ENCODE measurements around the gene DEDD2. TPM values are rescaled to one million over a fixed set of nuclear protein-coding genes. Genes with fewer than 3 reads are reported as not detected.

DEDD2 gene
- total and polyA plus RNA-seq, 11 donors: 11.1 to 24.1 (median 17.2) TPM

- Histone ChIP-seq H3K36me3 (no peaks in the 10 kb centered on the region), H3K27me3 (peaks cover 0 to 23% (median 15%) of the 10 kb centered on the region in 9 donors), H3K9me3 (no peaks in the 10 kb centered on the region), H3K4me3 (no peak overlapping the region), H3K4me1 (peaks cover 0 to 5% (median 3%) of the 10 kb centered on the region in 12 donors), H3K27ac (no peak overlapping the region)
- DNase-seq (no peak), ATAC-seq (no peak)
- TF ChIP-seq CTCF (IDR thresholded peaks at IDR 0.05) (no peak), POLR2A (IDR thresholded peaks at IDR 0.05) (no peak)
- 79 to 92% (median 85%) methylated on average over 15 to 16 of the region's 16 CpGs for WGBS, 4 donors
- intact Hi-C loops (cut with DNase I): no loop called here
Measured at GRCh38 chr19:42170715-42171114, 46.8 kb downstream of the DEDD2 start.

- Histone ChIP-seq H3K27me3 (peaks cover 0 to 13% (median 5%) of the 10 kb centered on the region in 9 donors), H3K27ac (no peak overlapping the region), H3K4me1 (no peaks in the 10 kb centered on the region), H3K9me3 (no peaks in the 10 kb centered on the region), H3K4me3 (no peak overlapping the region), H3K36me3 (no peaks in the 10 kb centered on the region)
- WGBS, 4 donors: 81 to 84% (median 83%) methylated on average over 19 of the region's 19 CpGs
- ATAC-seq: no peak
- no peak for TF ChIP-seq CTCF (IDR thresholded peaks at IDR 0.05)
- no peak for TF ChIP-seq POLR2A (IDR thresholded peaks at IDR 0.05)
- intact Hi-C loops (cut with DNase I): no loop called here
- no peak for DNase-seq
Measured at GRCh38 chr19:42169486-42170413, 47.7 kb downstream of the DEDD2 start.

- 64 to 83% (median 68%) methylated on average over 2 to 3 of the region's 3 CpGs for WGBS, 4 donors
- no peak overlapping the region for H3K4me3 ChIP-seq
- ATAC-seq (no peak), DNase-seq (no peak)
- no peak for TF ChIP-seq CTCF (IDR thresholded peaks at IDR 0.05)
- no peak for TF ChIP-seq POLR2A (IDR thresholded peaks at IDR 0.05)
- peaks cover 0 to 2% (median 0%) of the 10 kb centered on the region in 9 donors for H3K27me3 ChIP-seq
- H3K36me3 ChIP-seq: no peaks in the 10 kb centered on the region
- intact Hi-C loops (cut with DNase I): no loop called here
- no peaks in the 10 kb centered on the region for H3K4me1 ChIP-seq
- no peaks in the 10 kb centered on the region for H3K9me3 ChIP-seq
- H3K27ac ChIP-seq: no peak overlapping the region
Measured at GRCh38 chr19:42168206-42168605, 49.3 kb downstream of the DEDD2 start.

- no peak overlapping the region for H3K4me3 ChIP-seq
- H3K9me3 ChIP-seq: no peaks in the 10 kb centered on the region
- intact Hi-C loops (cut with DNase I): no loop called here
- no peak for DNase-seq
- H3K4me1 ChIP-seq: no peaks in the 10 kb centered on the region
- H3K27me3 ChIP-seq: peaks cover 0 to 21% (median 2%) of the 10 kb centered on the region in 9 donors
- H3K27ac ChIP-seq: no peak overlapping the region
- no peak for ATAC-seq
- 58 to 60% (median 59%) methylated on average over 7 of the region's 7 CpGs for WGBS, 4 donors
- no peak for TF ChIP-seq CTCF (IDR thresholded peaks at IDR 0.05)
- no peak for TF ChIP-seq POLR2A (IDR thresholded peaks at IDR 0.05)
- H3K36me3 ChIP-seq: no peaks in the 10 kb centered on the region
Measured at GRCh38 chr19:42166316-42166715, 51.2 kb downstream of the DEDD2 start.
